ENCODE measurements around the gene APEH.

APEH gene

DNA sequence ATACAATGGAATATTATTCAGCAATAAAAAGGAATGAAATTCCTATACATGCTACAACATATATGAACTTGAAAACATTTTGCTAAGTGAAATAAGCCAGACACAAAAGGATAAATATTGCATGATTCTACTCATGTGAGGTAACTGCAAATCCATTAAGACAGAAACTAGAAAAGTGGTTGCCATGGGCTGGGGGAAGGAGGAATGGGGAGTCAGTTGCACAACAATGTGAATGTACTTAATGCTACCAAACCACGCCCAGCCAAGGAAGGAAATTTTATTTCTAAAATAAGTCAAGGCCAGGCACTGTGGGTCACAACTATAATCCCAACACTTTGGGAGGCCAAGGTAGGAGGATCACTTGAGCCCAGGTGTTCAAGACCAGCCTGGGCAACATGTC is 59.4 kb downstream of the APEH start:
- DNase-seq = no peak
